Stimulated activated CD4-positive, alpha-beta T cell treated with anti-CD3 and anti-CD28 coated beads, Interleukin-12 subunit alpha, Interleukin-12 subunit beta, amount 100 ng/mL, for 24 hours (primary cell): Measurements from ENCODE around the gene SMARCC2.
A peak's percentile ranks its signal among the peaks of the same experiment; 100 is the strongest.
"Not testable (repeated sequence)": the region's sequence is repeated elsewhere in the genome, so short reads cannot be mapped to it uniquely, and the experiment has no call there.

Source experiments
- DNase-seq, 2 experiments: peaks; one replicate each; pipeline ENCODE4 v3.0.0-alpha.2; 2020; ENCODE audit warnings: low read depth in 2 of 2

The SMARCC2 gene

DNA sequence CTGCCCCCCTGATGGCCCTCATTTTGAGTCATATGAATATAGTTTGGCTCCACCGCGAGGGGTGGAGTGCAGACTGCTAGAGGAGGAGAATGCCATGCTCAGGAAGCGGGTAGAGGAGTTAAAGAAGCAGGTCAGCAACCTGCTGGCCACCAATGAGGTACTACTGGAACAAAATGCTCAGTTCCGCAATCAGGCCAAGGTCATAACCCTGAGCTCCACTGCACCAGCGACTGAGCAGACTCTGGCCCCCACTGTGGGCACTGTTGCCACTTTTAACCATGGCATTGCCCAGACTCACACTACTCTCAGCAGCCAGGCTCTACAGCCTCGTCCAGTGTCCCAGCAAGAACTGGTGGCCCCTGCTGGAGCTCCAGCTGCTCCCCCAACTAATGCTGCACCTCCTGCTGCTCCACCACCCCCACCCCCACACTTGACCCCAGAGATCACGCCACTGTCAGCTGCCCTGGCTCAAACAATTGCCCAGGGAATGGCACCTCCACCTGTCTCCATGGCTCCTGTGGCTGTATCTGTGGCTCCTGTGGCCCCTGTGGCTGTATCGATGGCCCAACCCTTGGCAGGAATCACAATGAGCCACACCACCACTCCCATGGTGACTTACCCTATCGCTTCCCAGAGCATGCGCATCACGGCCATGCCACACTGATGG is 67.9 kb downstream of the SMARCC2 start:
- DNase-seq: no peak

DNA sequence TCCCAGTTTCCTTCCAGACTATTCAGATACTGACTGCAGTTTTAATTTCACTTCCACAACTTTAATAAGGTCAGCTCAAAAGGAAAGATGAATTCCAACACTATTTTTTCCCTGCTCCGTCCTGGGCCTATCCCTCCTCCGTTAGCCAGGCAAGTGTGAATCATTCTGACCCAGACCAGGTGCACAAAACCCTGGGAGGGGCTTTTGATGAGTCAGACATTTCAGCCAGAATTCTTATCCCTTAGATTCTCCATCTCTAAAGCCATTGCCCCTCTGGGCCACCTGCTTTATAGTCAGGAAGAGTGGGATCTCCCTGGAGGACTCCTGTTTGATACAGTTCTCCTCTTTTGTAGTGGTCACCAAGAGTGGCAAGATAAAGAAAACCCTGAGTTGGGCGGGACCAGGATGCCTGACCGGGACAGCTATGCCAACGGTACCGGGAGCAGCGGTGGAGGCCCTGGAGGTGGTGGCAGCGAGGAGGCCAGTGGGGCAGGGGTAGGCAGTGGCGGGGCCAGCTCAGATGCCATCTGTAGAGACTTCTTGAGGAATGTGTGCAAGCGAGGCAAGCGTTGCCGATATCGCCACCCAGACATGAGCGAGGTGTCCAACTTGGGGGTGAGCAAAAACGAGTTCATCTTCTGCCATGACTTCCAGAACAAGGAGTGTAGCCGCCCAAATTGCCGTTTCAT is 69.0 kb downstream of the SMARCC2 start:
- no peak for DNase-seq

DNA sequence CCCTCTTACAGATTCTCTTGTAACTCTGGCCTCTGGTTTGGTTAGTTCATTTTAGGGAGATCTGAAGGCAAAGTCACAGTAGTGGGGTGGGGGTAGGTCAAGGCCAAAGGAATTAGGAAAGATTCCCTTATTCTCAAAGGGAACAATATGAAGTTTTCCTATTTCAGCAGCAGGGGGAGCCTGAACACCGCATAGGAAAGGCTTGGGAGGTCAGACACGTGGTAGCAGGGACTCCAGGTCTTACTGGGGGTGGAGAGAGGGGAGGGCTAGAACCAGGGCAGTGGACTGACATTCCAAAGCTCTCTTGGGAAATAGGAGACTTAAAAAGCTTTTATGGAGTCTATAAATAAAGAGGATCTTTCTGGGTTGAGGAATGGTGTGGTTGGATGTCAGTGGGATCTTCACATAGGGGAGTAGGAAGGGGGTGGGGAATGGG is 69.9 kb downstream of the SMARCC2 start:
- DNase-seq: peak in 1 of 2 experiments; percentile 47

GRCh38 chr12:56118688-56119357 is 70.5 kb downstream of the SMARCC2 start:
- no peak for DNase-seq

DNA sequence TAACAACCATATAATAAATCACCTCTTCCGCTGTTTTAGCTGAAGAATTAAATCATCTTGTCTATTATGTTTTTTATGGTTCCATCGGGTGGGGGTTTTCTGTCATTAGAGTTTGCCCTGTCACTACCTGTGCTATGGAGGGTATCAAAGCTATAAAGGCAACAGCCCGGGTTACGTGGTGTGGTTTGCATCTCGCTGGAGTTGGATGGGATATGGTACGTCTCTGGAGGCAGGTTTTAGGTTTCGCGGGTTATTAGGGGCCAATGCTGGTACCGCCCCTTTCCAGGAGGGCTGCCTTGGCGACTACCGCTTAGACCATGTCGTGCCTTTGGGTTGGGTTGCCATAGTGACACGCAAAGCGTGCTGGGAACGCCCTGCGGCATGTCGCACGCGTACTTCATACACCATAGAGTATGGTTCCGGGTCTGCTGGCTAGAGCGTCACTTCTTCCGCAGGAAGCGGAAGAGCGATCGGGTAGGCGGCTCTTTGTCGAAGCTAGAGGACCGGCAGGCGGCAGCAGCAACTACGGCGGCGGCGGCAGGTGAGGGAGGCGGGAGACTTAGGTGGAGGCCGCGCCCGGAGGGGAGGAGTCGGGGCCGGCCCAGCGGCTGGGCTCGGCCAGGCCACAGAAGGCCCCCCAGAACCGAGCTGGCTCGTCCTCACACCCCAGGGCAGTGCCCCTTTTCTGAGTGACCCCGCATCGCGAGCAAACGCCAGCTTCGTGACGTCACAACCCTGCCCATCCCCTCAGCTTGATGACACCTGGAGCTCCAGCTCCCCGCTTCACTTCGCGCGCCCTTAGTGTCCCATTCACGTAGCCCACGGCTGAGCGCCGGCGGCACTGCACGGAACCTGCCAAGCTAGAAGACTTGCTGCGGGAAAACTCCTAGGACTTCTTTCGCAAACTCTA is 71.2 kb downstream of the SMARCC2 start, which contains the start of gene ZC3H10:
TSS of gene ZC3H10 (plus strand) at position 489 of the 910 bp plus-strand sequence. CDS start 2,297 bp downstream, outside the sequence.
- DNase-seq: peak; percentile 98

- not testable (repeated sequence) for DNase-seq
Measured at GRCh38 chr12:56117082-56117706, 72.1 kb downstream of the SMARCC2 start.

- DNase-seq: peak; percentile 90
Measured at GRCh38 chr12:56116267-56117081, 72.8 kb downstream of the SMARCC2 start, which contains the start of gene RPL41. Gene RPL41, plus strand, starts transcription at chr12:56116633.

DNA sequence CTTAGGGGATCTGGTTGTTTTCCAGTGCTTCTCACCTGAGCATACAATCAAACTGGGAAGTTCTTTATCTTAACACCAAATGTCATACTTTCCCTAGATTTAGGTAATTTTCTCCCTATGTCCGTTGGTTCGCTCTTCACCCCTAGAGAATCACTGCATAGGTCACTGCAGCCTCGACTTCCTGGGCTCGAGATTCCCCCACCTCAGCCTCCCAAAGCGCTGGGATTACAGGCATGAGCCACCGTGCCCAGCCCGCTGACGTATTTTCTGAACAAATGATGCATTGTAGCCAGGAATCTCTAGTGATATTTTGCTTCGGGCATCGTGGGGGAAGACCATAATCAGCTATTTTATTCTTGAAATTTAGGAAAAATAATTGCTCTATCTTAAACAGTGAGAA is 74.0 kb downstream of the SMARCC2 start:
- no peak for DNase-seq

GRCh38 chr12:56114084-56114483 is 75.2 kb downstream of the SMARCC2 start:
- no peak for DNase-seq
